Panc1 (cell line): ENCODE measurements around the gene CDH6. TPM values are rescaled to one million over a fixed set of nuclear protein-coding genes. Genes with fewer than 3 reads are reported as not detected.

ENCODE experiments used
- ATAC-seq: fragments of 200-7000 bp; cut with Tn5 transposase; 2 replicates; pipeline ENCODE4 v1.9.1; 2020; ENCODE audit warnings: mild to moderate bottlenecking, moderate library complexity
- BruUV-seq: library from RNA; stranded (reverse); fragments of 400-500 nt; replicated peaks from 2 replicates; lab custom pipeline; 2021; lab: Mats Ljungman, UMichigan
- CTCF ChIA-PET: fragments of 300-600 bp; sonication (Branson Sonifier 250); formaldehyde crosslinking; loops from one replicate; lab custom pipeline; 2022; ENCODE audit warnings: antibody characterized with exemption; lab: Charles Lee
- POLR2A ChIA-PET: fragments of 300-600 bp; sonication (Branson Sonifier 250); formaldehyde crosslinking; loops from one replicate; lab custom pipeline; 2022; ENCODE audit warnings: antibody characterized with exemption; lab: Charles Lee
- DNase-seq: peaks from one replicate; pipeline ENCODE4 v3.0.0-alpha.2; 2010; ENCODE audit warnings: low read depth, low spot score
- H3K27ac ChIP-seq: 2 replicates; pipeline ENCODE4 v1.5.1; 2011; ENCODE audit warnings: mild to moderate bottlenecking, low read length, inconsistent platforms
- H3K27me3 ChIP-seq: fragments of 200-500 bp; sonication (Bioruptor generic); 2 replicates; pipeline ENCODE4 v1.6.0; 2014; ENCODE audit warnings: low read length, inconsistent platforms; ENCODE audit not compliant: control insufficient read depth, insufficient read depth
- H3K36me3 ChIP-seq: fragments of 200-500 bp; sonication (Bioruptor generic); 2 replicates; pipeline ENCODE4 v1.5.1; 2014; ENCODE audit warnings: inconsistent platforms, mild to moderate bottlenecking, low read length, moderate library complexity; ENCODE audit not compliant: control insufficient read depth, insufficient read depth
- H3K4me1 ChIP-seq: 2 replicates; pipeline ENCODE4 v1.5.1; 2011; ENCODE audit warnings: inconsistent platforms, mild to moderate bottlenecking, low read length, moderate library complexity; ENCODE audit not compliant: control insufficient read depth, insufficient read depth
- H3K4me3 ChIP-seq, 2 experiments: 2 replicates each; pipeline ENCODE4 v1.5.1; 2011 to 2012; ENCODE audit warnings: low read depth in 2 of 2, low read length in 2 of 2, mild to moderate bottlenecking in 2 of 2, inconsistent platforms in 1 of 2, moderate library complexity in 1 of 2
- H3K9me3 ChIP-seq: fragments of 200-500 bp; sonication (Bioruptor generic); 2 replicates; pipeline ENCODE4 v1.5.1; 2014; ENCODE audit warnings: low read depth, mild to moderate bottlenecking, inconsistent platforms, low read length, moderate library complexity; ENCODE audit not compliant: control insufficient read depth, insufficient read depth
- POLR2AphosphoS5 ChIP-seq: IDR thresholded peaks from 2 replicates; pipeline ENCODE4 v1.6.1; 2012; ENCODE audit warnings: mild to moderate bottlenecking, low read depth, low read length, moderate library complexity
- REST ChIP-seq, 2 experiments: IDR thresholded peaks; 2 replicates each; pipeline ENCODE4 v1.6.1; 2011 to 2012; ENCODE audit warnings: low read depth in 2 of 2, control low read depth in 1 of 2, low read length in 1 of 2, mild to moderate bottlenecking in 1 of 2, moderate library complexity in 1 of 2; ENCODE audit not compliant: insufficient read depth in 1 of 2
- SIN3A ChIP-seq: IDR thresholded peaks from 2 replicates; pipeline ENCODE4 v1.6.1; 2012; ENCODE audit warnings: low read depth, mild to moderate bottlenecking, low read length, moderate library complexity, borderline replicate concordance; ENCODE audit not compliant: insufficient read depth
- TCF7L2 ChIP-seq: IDR thresholded peaks from 2 replicates; pipeline ENCODE4 v1.6.1; 2011; ENCODE audit warnings: mild to moderate bottlenecking, low read depth, low read length, inconsistent platforms
- in situ Hi-C: cut with HindIII; loops from 2 replicates; pipeline ENCODE4 v1.10.0; 2016; ENCODE audit warnings: low sequenced_read_pairs, low pct_unique_long_range_greater_than_20kb
- intact Hi-C: fragments of 100-400 bp; cut with micrococcal nuclease; formaldehyde crosslinking; loops from one replicate; pipeline ENCODE4 v1.10.0; 2022; ENCODE audit not compliant: unreplicated experiment
- total RNA-seq: library from RNA; stranded (reverse); gene quantifications from one replicate; pipeline ENCODE4 v1.2.1, GENCODE V29; 2021; ENCODE audit not compliant: unreplicated experiment
- TF ChIP-seq, protein P1 (sequence below): fragments of 450-650 bp; IDR thresholded peaks from 2 replicates; pipeline ENCODE4 v1.5.1; 2017; ENCODE audit warnings: mild to moderate bottlenecking

The CDH6 gene
- total RNA-seq, 1 experiment from 2014 or later: 0.36 TPM

- Histone ChIP-seq H3K27me3 (no peaks in the 10 kb centered on the region), H3K4me3 (no peak overlapping the region), H3K36me3 (no peaks in the 10 kb centered on the region), H3K9me3 (no peaks in the 10 kb centered on the region), H3K27ac (no peak overlapping the region), H3K4me1 (no peaks in the 10 kb centered on the region)
- no TSS peak for BruUV-seq
- ATAC-seq: no peak
- ChIA-PET CTCF (no interaction called here), POLR2A (no interaction called here)
- intact Hi-C loops: no loop called here
- no peak for DNase-seq
- in situ Hi-C loops: no loop called here
- TF ChIP-seq POLR2AphosphoS5 (no peak), SIN3A (no peak), REST (IDR thresholded peaks at IDR 0.05; ENCODE audit: insufficient read depth in 1 of 2, low read depth in 2 of 2, low read length in 1 of 2) (no peak), TCF7L2 (no peak)
- TF ChIP-seq, protein P1, sequence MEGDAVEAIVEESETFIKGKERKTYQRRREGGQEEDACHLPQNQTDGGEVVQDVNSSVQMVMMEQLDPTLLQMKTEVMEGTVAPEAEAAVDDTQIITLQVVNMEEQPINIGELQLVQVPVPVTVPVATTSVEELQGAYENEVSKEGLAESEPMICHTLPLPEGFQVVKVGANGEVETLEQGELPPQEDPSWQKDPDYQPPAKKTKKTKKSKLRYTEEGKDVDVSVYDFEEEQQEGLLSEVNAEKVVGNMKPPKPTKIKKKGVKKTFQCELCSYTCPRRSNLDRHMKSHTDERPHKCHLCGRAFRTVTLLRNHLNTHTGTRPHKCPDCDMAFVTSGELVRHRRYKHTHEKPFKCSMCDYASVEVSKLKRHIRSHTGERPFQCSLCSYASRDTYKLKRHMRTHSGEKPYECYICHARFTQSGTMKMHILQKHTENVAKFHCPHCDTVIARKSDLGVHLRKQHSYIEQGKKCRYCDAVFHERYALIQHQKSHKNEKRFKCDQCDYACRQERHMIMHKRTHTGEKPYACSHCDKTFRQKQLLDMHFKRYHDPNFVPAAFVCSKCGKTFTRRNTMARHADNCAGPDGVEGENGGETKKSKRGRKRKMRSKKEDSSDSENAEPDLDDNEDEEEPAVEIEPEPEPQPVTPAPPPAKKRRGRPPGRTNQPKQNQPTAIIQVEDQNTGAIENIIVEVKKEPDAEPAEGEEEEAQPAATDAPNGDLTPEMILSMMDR: no peak
Observed at GRCh38 chr5:31244921-31245320, 51.4 kb downstream of the CDH6 start.

DNA sequence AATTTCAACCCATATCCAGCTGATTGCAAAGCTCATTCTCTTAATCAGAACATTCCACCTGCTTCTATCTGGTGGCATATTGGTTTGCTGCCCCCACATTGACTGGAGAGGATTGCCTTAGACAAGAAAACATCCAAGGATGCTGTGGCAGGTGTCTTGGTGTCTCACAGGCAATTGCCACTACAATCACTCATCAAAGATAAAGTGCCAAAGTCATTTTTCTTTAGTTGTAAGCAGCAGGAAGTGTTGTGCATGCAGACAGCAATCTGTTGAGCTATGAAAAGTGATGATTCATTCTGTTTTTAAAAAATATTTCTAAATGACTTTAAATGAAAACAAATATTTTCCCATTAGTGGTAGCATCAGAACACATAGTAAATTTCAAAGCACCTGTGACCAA lies 53.9 kb downstream of the CDH6 start:
- no peak overlapping the region for H3K27ac ChIP-seq
- H3K4me3 ChIP-seq: no peak overlapping the region
- ChIA-PET POLR2A (no interaction called here), CTCF (no interaction called here)
- H3K4me1 ChIP-seq: no peaks in the 10 kb centered on the region
- H3K27me3 ChIP-seq: no peaks in the 10 kb centered on the region
- H3K9me3 ChIP-seq: no peaks in the 10 kb centered on the region
- in situ Hi-C loops (no loop called here), intact Hi-C loops (no loop called here)
- no peak for ATAC-seq
- TF ChIP-seq SIN3A (no peak), TCF7L2 (no peak), REST (IDR thresholded peaks at IDR 0.05; ENCODE audit: insufficient read depth in 1 of 2, low read depth in 2 of 2, low read length in 1 of 2) (no peak)
- no TSS peak for BruUV-seq
- no peak for DNase-seq
- no peaks in the 10 kb centered on the region for H3K36me3 ChIP-seq
